Nephron (organoid): ENCODE data around the gene USHBP1.

Source experiments
- H3K27ac Mint-ChIP-seq, 3 experiments: 2 replicates each; pipeline ENCODE4 v1.8.0; 2020; ENCODE audit warnings: mixed read lengths in 3 of 3, mild to moderate bottlenecking in 2 of 3, moderate library complexity in 1 of 3
- H3K27me3 Mint-ChIP-seq: 2 replicates; pipeline ENCODE4 v1.8.0; 2021; ENCODE audit warnings: low read depth, mild to moderate bottlenecking, moderate library complexity, mixed read lengths
- H3K36me3 Mint-ChIP-seq: 2 replicates; pipeline ENCODE4 v1.8.0; 2020; ENCODE audit warnings: low read depth, mixed read lengths
- H3K4me1 Mint-ChIP-seq: 2 replicates; pipeline ENCODE4 v1.8.0; 2020; ENCODE audit warnings: mixed read lengths
- H3K4me3 Mint-ChIP-seq, 3 experiments: 2 replicates each; pipeline ENCODE4 v1.8.0; 2020; ENCODE audit warnings: mild to moderate bottlenecking in 3 of 3, mixed read lengths in 3 of 3, moderate library complexity in 2 of 3
- H3K9me3 Mint-ChIP-seq: 2 replicates; pipeline ENCODE4 v1.8.0; 2020; ENCODE audit warnings: mixed read lengths
- TF ChIP-seq, protein P1 (sequence below), 3 experiments: fragments of 200-600 bp; sonication (generic); IDR thresholded peaks; one replicate each; pipeline ENCODE4 v1.5.0; 2021; ENCODE audit warnings: antibody characterized with exemption in 3 of 3; ENCODE audit not compliant: unreplicated experiment in 3 of 3

USHBP1 gene

GRCh38 chr19:17304386-17305215 is 40.1 kb upstream of the USHBP1 start:
- Mint-ChIP-seq H3K27me3 (no peaks in the 10 kb centered on the region), H3K4me3 (peak overlapping the region; percentile 90 to 95 (median 94)), H3K36me3 (peaks cover 5% of the 10 kb centered on the region), H3K9me3 (no peaks in the 10 kb centered on the region), H3K27ac (peak overlapping the region; percentile 80 to 93 (median 86)), H3K4me1 (peaks cover 51% of the 10 kb centered on the region)
- TF ChIP-seq, protein P1, sequence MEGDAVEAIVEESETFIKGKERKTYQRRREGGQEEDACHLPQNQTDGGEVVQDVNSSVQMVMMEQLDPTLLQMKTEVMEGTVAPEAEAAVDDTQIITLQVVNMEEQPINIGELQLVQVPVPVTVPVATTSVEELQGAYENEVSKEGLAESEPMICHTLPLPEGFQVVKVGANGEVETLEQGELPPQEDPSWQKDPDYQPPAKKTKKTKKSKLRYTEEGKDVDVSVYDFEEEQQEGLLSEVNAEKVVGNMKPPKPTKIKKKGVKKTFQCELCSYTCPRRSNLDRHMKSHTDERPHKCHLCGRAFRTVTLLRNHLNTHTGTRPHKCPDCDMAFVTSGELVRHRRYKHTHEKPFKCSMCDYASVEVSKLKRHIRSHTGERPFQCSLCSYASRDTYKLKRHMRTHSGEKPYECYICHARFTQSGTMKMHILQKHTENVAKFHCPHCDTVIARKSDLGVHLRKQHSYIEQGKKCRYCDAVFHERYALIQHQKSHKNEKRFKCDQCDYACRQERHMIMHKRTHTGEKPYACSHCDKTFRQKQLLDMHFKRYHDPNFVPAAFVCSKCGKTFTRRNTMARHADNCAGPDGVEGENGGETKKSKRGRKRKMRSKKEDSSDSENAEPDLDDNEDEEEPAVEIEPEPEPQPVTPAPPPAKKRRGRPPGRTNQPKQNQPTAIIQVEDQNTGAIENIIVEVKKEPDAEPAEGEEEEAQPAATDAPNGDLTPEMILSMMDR (IDR thresholded peaks at IDR 0.05; ENCODE audit: unreplicated experiment in 3 of 3), result no peak

DNA sequence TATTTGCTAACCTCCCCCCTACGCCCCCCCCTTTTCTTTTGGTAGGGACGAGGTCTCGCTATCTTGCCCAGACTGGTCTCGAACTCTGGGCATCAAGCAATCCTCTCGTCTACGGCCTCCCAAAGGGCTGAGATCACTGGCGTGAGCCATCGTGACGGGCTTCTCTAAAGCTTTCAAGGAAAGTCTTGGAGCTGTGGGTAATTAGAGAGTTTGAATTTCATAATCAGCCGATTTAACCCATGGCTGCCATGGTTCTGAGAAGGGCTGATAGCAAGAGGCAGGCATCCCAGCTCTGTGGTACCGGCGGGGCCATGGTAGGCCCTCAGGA is 39.4 kb upstream of the USHBP1 start:
- Mint-ChIP-seq H3K4me1 (peaks cover 44% of the 10 kb centered on the region), H3K9me3 (no peaks in the 10 kb centered on the region), H3K4me3 (peak overlapping the region; percentile 80 to 94 (median 87)), H3K27ac (peak overlapping the region; percentile 79 to 91 (median 86)), H3K36me3 (peaks cover 7% of the 10 kb centered on the region), H3K27me3 (no peaks in the 10 kb centered on the region)
- TF ChIP-seq, protein P1 (IDR thresholded peaks at IDR 0.05; ENCODE audit: unreplicated experiment in 3 of 3), result no peak

GRCh38 chr19:17303167-17303939 is 38.8 kb upstream of the USHBP1 start, which contains the start of gene ABHD8:
ABHD8 (minus strand) TSS chr19:17303425; CDS start chr19:17301616, 1,809 bp downstream.
- no peaks in the 10 kb centered on the region for H3K27me3 Mint-ChIP-seq
- TF ChIP-seq, protein P1 (IDR thresholded peaks at IDR 0.05; ENCODE audit: unreplicated experiment in 3 of 3), result peak; percentile 73 to 78 (median 74)
- peak within 1 kb of the TSS; percentile 79 to 91 (median 86) for H3K27ac Mint-ChIP-seq
- H3K9me3 Mint-ChIP-seq, result no peaks in the 10 kb centered on the region
- peak within 1 kb of the TSS; percentile 80 to 95 (median 94) for H3K4me3 Mint-ChIP-seq
- peaks cover 11% of the 10 kb centered on the region for H3K36me3 Mint-ChIP-seq
- H3K4me1 Mint-ChIP-seq, result peaks cover 44% of the 10 kb centered on the region

DNA sequence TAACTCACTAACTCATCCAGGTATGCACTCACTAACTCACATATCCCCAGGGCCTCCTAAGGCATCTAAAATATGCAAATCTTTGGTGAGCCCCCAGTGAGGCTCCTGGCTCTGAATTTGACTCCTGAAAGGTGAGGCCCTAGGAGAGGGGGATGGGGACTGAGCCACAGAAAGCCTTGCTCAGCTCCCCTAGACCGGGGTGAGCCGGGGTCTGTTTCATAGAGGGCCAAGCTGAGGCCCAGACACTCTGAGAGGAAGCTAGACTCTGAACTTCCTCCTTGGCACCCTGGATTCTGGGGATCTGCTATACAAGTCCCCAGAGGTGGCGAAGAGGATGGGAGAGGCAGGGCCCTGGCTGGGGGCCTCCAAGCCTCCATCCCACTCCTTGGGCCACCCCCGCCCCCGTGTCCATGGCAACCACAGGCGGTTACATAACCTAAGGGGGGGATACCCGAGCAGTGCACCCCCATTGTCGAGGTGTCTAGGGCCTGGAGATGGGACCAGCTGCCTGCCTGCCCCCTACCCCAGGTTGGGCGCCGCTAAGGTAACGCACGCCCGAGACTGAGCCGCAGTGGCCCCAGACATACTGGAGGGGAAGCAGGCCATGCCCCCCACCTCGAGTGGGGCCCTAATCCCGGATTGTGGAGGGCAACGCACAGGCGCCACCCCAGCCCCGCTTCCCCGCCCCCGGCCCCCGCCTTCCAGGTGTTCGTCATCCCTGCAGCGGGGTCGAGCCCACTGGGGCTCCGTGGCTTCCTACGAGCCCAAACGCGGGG is 38.0 kb upstream of the USHBP1 start:
- Mint-ChIP-seq H3K27ac (no peak overlapping the region), H3K4me1 (peaks cover 39% of the 10 kb centered on the region), H3K36me3 (peaks cover 15% of the 10 kb centered on the region), H3K4me3 (peak overlapping the region; percentile 80 to 94 (median 87)), H3K9me3 (no peaks in the 10 kb centered on the region), H3K27me3 (no peaks in the 10 kb centered on the region)
- TF ChIP-seq, protein P1 (IDR thresholded peaks at IDR 0.05; ENCODE audit: unreplicated experiment in 3 of 3), result no peak

- H3K9me3 Mint-ChIP-seq, result no peaks in the 10 kb centered on the region
- TF ChIP-seq, protein P1 (IDR thresholded peaks at IDR 0.05; ENCODE audit: unreplicated experiment in 3 of 3), result no peak
- H3K36me3 Mint-ChIP-seq, result peaks cover 22% of the 10 kb centered on the region
- H3K4me1 Mint-ChIP-seq, result peaks cover 32% of the 10 kb centered on the region
- H3K27ac Mint-ChIP-seq, result no peak overlapping the region
- H3K4me3 Mint-ChIP-seq, result peak overlapping the region; percentile 77 to 83 (median 80)
- H3K27me3 Mint-ChIP-seq, result no peaks in the 10 kb centered on the region
These were observed 36.6 kb upstream of the USHBP1 start for GRCh38 chr19:17300992-17301619.
